GM19467 (cell line): ENCODE data around the gene MRM3.
"Not testable (repeated sequence)": the region's sequence is repeated elsewhere in the genome, so short reads cannot be mapped to it uniquely, and the experiment has no call there.

Experiments
- ATAC-seq: cut with Tn5 transposase; IDR thresholded peaks from one replicate; pipeline ENCODE4 v1.9.1; 2021; ENCODE audit warnings: mild to moderate bottlenecking, moderate library complexity; ENCODE audit not compliant: unreplicated experiment

MRM3 gene

DNA sequence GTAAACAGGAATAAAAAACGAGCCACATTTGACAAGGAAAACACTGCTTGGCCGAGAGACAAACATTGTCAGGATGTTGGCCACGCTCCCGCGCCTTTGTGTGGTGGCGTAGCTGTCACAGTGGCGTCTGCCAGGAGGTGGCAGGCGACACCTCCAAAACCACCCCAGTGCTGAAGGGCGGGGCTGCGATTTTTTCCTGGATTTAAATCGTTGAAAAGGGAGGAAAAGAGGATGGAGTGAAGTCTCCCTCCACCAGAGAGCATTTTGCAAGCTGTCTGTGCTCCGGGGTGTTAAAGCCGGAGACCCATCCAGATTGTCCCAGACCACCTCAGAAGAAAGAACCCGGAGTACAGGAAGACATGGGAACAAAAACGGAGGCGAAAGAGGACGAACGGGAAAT, 12.7 kb downstream of the MRM3 start:
- ATAC-seq = no peak

DNA sequence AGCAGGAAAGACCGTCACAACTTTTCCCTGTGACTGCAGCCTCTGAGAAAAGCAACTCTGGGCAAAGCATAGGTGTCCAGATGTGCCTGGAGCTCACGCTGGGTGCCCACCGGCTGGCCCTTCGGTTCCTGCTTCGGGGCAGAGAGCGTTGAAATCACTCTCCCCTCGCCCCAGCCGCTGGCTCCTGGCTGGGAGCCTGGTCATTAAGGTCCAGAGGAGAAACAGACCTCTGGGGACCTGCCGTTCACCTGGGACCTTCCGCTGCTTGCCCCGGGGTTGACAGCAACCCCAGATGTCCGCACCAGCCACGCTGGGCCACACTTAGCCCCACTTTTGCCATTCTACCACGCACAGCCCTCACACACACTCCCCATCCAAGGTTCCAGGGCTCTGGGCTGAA, 13.1 kb downstream of the MRM3 start:
- no peak for ATAC-seq

DNA sequence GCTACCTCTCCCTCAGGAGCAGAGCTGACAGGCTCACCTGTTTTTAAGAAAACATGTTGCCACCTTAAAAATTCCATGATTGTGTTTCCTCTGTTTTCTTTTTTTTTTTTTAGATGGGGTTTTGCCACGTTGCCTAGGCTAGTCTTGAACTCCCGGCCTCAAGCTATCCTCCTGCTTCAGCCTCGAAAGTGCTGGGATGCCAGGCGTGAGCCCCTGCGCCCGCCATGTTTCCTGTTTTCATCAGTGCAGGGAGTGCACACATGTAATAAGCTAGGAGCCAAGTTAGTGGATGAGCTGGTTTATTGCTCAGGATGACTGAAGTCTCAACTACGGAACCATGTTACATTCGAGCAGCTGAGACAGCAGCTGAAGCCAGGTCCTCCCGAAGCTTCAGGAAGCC, 13.6 kb downstream of the MRM3 start:
- no peak for ATAC-seq

- ATAC-seq = no peak
Measured at GRCh38 chr17:796609-797008, 14.5 kb downstream of the MRM3 start.

DNA sequence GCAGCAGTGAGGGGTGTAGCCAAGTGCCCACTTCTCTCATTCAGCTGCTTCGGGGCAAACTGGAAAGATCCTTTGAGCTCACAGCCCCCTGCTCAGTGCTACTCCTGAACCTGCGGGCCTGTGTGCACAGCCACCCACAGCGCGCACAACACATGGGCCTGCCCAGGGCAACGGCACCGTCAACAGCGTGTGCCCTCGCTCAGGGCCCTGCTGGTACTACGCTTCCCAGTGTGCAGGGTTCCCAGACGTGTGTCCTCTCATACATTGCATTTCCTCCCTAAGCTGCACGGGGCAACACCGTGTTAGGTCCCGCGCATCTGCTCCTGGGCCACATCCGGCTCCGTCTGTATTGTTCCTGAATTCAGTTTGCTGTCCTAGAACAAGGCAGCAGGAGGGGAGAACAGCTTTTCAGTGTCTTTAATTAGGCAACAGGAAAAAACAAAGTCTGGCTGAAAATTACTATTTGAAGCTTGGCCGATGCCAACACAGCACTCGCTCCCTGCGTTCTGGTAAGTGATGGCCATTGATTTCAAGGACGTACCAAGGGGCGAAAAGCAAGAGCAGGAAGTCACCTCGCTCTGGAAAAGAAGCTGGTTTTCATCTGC, 15.2 kb downstream of the MRM3 start:
- ATAC-seq = no peak

DNA sequence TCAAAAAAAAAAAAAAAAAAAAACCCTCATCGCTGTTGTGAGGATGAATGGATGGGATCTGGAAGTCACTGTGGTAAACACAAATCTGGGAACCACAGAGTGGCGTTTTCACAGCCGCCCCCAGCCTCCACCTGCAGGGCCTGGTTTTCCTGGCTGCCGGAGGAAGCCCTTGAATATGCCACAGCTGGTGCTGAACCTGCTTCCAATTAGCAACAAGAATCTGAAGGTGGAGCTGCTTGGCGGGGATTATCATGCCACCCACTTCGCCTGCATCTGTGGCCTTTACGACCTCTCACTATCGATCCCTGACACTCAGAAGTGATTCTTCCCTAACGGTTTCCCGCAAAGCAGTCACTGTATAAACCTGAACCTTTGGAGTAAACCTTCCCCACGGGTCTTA, 16.1 kb downstream of the MRM3 start:
- no peak for ATAC-seq

DNA sequence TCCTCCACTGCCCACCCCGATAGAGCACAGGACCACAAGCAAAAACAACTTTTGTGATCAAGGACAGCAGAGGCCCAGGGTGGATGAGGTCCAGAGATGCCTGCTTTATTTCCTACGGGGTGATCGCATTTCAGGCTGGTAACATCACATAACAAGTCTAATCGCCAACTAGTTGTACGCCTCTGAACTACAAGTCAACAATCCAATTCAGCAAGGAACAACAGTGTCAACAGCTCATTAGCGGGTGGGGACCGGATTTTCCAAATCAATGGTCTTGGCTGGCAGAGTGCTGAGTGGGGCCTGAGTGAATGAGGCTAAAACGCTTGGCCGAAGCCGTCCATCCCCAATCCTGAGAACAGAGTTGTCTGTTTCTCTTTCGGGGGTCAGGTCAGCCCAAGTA, 17.1 kb downstream of the MRM3 start:
- ATAC-seq = no peak

DNA sequence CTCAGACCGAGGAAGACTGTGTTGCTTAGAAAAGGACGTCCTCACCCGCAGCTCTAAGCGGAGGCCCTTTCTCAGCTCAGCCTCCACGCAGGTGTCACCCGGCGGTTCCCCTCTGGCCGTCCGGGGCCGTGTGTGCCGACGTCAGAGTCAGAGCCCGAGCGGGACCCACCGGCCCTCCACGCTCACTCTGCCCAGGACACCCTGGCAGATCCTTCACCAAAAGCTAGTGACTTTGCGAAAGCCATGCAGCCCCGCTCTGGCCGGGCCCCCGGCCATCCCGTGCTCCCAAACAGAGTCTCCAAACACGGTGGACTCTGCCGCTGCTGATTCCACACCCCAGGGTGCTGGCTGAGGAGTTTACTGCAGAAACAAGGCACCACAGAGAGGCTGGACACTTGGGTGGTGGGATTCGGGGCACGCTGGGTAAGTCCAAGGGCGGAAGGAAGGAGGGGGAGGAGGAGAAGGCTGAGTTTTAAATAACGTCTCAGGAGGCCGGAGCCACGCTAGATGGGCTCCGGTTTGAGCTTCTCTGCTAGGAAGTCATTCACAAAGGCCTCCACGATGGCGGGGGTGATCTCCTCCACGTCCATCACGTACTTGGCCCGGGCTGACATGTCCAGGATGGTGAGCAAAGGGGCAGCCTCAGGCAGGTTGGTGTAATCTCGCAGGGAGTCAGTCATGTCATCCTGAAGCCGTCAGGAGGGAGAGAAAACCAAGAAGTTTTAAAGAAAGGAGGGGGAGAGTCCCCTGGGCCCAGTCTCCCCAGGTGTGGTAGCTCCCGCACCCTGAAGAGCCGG, 18.5 kb downstream of the MRM3 start:
- no peak for ATAC-seq

- no peak for ATAC-seq
Measured at GRCh38 chr17:801660-802059, 19.5 kb downstream of the MRM3 start.

DNA sequence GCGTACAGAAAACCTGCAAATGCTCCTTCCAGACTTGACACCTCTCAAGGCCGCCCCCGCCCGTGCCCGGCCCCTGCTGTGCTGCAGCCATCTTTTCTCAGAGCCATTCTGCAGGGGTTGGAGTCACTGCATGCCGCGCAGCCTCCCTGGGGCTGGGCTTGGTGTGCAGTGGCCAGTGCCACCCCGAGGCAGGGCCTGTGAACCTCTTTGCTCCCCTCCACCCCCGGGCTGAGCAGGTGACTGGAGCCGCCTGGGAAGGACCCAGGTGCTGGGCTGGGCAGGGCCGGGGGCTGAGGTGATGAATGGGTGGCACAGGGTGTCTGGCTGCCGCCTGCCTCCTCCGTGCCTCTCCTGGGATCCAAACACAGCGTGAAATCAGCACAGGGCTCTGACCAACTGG, 20.3 kb downstream of the MRM3 start:
- no peak for ATAC-seq

GRCh38 chr17:802901-803881, 21.0 kb downstream of the MRM3 start:
- no peak for ATAC-seq

- no peak for ATAC-seq
Measured at GRCh38 chr17:804541-805435, 22.6 kb downstream of the MRM3 start.

GRCh38 chr17:805886-806285, 23.7 kb downstream of the MRM3 start:
- not testable (repeated sequence) for ATAC-seq

DNA sequence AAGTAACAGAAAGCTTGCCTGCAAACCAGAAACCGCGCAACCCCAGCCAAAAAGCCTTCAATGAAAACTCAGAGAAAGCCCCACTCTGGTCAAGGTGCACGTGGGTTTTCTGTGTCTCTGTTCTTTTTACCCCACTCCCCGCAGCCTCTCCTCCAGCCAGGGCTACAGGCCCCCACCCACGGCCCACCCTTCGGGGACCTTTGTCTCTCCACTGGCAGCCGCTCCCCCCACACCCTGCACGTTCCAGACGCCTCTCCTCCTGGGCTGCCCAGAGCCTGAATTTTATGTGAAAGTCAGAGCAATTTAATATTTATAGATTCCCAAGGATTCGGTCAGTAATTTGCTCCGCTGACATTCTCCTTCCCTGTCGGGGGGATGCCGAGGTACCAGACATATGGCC, 24.2 kb downstream of the MRM3 start:
- ATAC-seq = no peak

GRCh38 chr17:806781-807522, 24.8 kb downstream of the MRM3 start:
- ATAC-seq = no peak

- no peak for ATAC-seq
Measured at GRCh38 chr17:807523-808294, 25.6 kb downstream of the MRM3 start.

GRCh38 chr17:811051-811784, 29.1 kb downstream of the MRM3 start:
- ATAC-seq = no peak

- ATAC-seq = no peak
Measured at GRCh38 chr17:812638-813204, 30.6 kb downstream of the MRM3 start.
